Measurements from ENCODE around the gene CAPG.
"Not testable (repeated sequence)": the region's sequence is repeated elsewhere in the genome, so short reads cannot be mapped to it uniquely, and the experiment has no call there.

CAPG gene, protein sequence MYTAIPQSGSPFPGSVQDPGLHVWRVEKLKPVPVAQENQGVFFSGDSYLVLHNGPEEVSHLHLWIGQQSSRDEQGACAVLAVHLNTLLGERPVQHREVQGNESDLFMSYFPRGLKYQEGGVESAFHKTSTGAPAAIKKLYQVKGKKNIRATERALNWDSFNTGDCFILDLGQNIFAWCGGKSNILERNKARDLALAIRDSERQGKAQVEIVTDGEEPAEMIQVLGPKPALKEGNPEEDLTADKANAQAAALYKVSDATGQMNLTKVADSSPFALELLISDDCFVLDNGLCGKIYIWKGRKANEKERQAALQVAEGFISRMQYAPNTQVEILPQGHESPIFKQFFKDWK

DNA sequence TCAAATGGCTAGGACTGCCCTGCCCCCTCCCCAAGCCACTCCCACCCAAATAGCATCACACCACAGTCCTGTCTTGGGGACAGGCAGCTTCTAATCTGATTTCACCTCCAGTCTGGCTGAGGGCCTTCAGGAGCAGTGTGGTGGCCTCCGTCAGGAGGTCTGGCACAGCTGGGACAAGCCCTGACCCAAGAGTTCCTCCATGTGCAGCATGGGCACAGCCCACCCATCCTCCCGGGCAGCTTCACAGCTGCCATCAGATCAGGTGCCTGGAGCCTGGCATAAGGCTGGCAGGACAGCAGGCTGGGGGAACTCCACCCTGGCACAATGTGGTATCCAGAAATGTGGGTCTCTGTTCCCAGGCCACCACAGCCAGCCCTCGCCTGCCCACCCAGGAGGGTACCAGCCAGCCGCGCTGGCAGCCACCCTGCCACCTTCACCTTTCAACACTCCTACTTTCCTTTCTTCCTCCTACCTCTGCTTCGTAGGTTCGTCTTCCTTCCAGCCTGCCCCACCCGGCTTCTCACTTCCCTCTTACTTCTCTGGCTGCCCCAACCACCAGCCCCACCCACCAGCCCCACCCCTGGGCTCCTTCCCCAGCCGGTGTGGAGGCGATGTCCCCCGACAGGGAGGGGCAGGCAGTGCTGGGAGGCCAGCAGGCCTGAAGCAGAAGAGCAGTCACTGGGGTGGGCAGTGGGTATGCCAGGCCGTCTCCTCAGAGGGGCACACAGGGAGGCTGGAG lies at the start of gene CAPG:
Gene CAPG (minus strand): TSS at position 522 of the 739 bp plus-strand sequence. CDS start 8,221 bp downstream, outside the sequence.
- DNase-seq = no peak

DNA sequence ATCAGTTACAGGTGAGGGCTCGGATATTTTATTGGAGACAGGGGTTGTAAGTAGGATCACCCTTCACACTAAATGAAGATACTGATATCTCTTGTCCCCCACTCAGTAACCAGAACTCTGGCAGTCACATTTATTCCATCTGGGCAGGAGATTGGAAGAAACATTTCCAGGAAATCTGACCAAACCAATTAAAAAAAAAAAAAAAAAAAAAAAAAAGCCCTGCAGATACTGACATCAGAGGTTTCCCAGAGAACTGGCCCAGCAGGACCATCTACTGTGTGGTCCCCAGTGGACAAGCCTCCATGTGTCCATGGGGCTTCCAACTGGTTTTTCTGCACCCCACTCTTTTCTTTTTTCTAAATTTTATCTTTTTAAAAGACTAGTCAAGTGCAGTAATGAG lies 49.6 kb upstream of the CAPG start:
- no peak for DNase-seq

DNA sequence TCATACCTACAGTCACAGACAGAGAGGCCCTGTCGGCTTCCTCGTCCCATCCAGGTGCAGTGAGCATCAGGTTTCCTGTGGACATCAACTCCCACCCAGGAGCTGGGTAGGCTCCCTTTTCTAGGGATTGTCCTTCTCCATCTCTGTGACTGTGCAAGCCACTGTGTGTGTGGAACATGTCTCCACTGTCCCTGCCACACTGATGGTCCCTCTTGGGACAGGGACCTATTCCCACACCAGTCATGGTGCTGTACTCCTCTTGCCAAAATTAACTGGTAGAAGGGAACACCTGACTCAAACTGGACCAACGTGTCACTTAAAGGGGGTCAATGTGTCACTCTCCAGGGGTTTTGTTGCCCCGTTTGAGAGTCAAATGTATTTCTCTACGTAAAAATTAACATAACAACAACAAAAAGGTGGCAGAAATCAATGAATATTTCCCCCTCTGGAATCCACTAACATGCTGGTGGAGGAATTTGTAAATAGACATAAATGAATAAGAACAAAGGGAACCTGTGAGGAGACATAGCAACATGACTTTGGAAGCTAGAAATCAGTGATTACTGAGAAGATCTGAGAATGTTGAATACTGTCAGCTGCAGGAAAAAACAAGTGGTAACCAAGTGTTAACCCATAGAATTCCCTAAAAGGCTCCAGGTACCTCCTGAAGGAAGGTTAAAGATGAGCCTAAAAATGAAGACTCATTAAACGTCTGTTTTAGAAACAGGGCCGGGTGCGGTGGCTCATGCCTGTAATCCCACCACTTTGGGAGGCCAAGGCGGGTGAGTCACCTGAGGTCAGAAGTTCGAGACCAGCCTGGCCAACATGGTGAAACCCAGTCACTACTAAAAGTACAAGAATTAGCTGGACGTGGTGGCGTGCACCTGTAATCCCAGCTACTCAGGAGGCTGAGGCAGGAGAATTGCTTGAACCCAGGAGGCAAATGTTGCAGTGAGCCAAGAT lies 48.7 kb upstream of the CAPG start:
- DNase-seq = no peak

DNA sequence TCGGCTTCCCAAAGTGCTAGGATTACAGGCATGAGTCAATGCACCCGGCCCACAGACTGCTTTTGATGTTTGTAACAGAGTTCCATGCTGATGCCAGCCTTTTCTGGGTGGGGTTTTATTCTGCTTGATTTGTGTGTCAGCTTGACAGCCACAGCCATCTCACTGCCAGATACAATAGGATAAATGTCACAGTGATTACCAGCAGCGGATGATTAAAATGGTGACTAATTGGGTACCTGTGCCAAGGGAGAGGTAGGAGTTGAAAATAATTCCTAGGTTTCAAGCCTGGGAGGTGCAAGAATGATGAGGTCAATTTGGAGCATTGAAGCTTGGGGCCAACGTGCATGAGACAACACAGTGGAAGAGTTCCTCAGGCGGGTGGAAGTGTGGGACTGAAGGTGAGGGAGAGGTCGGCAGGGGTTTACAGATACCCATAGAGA lies 47.7 kb upstream of the CAPG start:
- no peak for DNase-seq

DNA sequence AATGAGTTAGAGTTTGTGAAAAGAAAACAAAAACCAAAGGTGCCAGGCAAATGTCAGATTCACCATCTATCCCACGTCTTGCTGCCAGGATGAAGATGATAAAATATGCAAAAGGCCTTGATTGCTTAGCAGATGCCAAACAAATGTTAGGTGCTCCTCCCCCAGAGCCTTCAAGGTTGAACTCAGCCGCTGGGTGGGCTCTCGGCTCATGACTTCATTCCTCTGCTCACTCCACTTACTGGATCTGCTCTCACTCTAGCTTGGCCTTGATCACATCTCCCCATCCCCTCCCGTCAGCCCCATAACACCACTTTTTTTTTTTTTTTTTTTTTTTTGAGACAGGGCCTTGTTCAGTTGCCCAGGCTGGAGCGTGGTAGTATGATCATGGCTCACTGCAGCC lies 46.9 kb upstream of the CAPG start:
- no peak for DNase-seq

DNA sequence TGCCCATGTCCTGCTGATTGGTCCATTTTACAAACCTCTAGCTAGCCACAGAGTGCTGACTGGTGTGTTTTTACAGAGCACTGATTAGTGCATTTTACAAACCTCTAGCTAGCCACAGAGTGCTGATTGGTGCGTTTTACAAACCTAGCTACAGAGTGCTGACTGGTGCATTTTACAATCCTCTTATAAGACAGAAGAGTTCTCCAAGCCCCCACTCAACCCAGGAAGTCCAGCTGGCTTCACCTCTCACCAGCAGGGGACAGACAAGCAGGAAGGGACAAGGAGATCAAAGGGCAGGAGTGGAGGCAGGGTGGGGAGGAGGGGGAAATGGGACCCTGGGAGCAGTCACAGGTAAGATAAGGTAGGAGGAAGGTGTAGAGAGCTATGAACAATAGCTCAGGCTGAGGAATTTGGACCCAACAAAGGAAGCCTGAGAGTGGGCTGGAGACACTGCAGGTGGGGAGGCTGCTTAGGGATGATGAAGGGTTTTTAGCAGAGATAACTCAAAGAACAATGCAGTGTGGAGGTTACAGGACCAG lies 45.5 kb upstream of the CAPG start:
- DNase-seq = no peak

DNA sequence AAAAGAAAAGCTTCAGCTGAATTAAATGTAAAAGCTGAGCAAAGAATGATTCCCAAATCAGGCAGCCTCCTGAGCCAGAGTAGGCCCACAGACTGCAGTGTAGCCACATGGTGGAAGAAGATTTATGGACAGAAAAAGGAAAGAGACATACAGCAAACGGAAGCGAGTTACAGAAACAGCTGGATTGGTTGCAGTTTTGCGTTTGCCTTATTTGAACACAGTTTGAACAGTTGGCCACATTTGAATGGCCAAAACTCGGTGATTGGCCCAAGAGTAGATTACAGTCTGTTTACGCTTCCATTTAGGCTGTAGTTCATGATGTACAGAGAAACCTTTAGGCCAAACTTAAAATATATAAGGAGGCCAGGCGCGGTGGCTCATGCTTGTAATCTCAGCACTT lies 43.4 kb upstream of the CAPG start:
- DNase-seq = no peak

DNA sequence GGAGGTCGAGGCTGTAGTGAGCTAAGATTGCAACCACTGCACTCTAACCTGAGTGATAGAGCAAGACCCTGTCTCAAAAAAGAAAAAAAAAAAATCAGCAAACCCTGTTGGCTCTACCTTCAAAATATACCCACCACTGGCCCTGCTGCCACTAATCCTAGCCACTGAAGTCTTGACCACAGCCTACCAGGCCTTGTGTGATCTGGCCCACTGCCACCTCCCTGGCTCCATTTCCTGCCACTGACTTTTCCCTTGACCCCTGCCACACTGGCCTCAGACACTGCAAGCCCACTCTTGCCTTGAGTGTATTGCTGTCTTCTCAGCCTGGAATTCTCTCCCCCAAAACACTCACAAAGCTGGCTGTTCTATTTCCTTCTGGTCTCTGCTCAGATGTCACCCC lies 42.1 kb upstream of the CAPG start:
- DNase-seq = no peak

DNA sequence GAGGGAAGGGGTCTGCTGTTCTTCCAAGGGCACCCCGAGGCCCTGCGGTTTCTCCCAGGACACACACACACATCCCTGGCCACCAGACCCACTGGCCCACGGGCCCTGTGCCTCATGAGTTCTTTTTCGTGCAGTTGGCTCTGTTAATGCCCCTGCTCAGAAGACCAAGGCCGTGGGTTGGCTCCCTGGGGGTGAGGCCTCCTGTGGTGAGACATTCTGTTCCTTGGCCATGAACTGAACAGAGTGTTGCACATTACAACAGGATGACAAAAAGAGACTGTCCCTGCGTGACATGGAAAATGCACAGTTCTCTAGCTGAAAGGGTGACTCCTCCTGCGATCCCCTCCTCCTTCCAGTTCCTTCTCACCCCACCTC lies 39.0 kb upstream of the CAPG start:
- no peak for DNase-seq

DNA sequence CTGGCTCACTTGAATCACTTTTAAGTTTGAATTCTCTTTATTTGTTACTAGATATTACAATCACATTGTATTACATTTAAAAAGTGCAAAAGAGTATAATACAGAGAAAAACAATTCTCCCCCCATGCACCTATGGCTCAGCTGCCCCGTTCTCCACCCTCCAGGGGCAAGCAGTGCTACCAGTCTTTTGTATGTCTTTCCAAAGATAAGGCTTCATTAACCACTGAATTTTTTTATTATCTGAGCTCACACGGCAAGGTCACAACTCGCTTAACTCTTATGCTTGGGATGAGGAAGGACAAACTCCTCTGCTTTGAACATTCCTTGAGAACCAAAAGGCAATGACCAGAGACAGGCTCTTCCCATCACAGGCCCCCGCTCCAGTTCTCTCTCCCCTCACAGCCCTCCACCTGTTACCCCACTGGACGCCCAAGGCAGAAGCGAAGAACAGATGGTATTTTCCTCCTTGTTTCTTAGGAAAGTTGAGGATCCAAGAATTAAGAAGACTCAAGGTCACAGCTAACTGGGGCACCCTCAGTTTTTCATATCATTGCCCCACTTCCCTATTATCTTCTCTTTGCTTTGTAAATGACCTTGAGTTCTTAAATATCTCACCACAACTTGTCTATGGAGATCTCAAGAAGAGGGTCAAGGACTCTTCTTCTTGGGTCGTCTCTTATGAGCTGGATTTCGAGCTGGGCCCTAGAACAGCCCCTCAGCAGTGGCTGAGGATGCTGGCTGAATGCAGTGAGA lies 38.5 kb upstream of the CAPG start:
- DNase-seq = peak; percentile 7

DNA sequence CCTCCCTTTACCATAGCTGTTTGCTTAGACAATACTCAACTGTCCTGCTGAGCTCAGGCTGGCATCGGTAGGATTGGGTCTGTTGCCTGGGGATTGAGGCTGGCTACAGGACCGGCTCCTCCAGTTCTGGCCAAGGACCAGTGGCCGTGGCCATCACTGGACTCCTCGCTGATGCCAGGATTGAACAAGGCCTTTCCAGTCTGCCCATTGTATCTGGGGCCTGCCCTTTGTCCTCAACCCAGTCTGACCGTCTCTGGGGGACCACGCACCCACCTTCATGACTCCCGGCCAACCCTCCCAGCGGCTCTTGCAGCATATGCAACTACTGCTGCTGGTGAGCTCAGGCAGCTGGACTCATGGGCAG lies 37.0 kb upstream of the CAPG start:
- no peak for DNase-seq

DNA sequence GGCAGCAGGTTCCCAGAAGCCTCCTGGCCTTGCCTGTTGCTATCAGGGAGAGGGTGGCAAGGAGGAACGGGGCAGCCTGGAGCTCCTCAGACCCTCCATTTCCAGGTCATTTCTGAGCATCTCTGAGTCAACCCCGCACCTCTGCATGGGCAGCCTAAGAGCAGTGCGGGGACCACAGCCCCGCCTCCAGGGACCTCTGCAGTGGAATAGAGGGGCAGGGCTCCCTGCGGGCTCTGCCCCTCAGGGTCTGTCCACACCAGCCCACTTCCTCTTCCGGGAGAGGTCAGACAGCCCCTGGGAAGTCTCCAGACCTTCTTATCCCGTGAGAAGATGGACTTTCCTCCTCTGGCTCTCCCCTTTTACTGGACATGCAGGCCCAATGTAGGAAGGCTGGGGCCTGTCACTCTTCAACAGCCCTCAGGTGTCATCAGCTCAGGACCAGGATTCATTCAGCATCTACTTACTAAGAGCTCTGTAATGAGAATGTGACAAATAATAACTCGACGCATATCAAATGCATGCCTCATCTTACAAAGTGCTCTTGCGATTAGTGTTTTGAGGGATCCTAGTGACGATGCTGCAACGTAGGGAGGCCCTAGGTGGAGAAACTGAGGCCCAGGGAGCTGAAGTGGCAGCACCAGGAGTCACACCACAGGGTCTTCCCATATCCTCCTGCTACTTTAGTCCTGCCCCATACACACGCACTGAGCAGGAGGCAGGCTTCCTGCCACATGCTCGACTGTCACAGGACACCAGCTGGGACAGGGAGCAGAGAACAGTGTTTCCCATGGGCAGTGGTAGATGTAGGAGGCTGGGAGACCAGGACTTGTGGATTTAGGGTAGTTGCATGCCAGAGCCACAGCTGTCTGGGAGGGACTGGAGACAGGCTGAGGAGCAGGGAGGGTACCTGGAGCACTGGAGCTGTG lies 36.4 kb upstream of the CAPG start:
- peak; percentile 31 for DNase-seq

DNA sequence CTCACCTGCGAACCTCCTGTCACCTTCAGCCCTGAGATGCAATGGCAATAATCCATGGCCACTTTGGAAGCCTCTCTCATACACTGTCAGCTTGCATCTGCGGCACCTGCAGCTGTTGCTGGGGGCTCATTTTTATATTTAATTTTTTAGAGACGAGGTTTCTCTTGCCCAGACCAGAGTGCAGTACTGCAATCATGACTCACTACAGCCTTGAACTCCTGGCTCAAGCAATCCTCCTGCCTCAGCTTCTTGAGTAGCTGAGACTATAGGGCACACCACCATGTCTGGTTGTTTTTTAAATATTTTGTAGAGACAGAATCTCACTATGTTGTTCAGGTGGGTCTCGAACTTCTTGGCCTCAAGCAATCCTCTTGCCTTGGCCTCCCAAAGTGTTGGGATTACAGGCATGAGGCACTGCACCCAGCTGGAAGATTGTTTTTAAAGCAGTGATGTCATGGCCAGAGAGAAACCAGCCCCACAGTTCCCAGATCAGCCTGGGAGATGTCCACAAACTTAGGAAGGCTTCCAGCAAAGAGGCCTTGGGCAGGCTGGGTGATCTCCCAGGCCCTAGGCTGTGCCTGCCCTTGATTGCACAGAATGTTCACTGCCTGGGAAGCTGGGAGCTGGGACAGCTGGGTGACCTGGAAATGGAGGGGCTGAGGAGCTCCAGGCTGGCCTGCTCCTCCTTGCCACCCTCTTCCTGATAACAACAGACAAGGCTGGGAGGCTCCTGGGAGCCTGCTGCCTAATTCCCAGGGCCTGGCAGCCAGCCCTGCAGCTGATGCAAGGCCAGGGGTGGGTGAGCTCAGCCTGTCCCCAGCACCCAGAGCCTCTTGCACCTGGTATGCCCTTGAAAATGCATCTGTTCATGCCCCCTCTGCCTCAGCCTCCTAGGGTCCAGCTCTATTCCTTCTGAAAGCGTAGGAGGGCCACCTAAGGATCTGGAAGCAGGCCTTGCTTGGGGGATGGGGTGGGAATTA lies 35.4 kb upstream of the CAPG start:
- DNase-seq = peak; percentile 70

DNA sequence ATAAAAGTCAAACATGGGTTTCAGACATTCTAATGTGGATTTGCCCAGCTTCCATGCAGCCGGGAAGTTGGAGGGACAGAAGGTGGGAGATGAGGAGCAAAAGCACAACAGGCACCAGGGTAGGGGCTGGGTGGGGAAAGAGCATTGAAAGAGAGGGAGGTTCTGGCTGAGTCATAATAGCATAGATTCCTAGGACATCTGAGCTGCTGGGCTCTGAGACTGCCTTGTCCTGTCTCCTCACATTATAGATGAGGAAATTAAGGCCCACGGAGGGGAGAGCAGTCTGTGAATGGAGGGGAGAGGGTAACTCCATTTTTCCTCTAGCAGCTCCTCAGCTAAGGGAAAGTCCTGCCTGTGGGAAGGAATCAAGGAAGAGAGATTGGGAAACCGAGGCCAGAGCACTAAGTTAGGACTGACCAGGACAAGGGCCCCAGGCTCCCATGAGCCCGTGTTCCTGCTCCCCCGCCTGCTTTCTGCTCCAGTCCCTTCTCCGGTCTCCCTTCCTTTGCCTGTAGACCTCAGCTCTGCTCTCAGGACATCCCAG lies 34.5 kb upstream of the CAPG start:
- DNase-seq = no peak

DNA sequence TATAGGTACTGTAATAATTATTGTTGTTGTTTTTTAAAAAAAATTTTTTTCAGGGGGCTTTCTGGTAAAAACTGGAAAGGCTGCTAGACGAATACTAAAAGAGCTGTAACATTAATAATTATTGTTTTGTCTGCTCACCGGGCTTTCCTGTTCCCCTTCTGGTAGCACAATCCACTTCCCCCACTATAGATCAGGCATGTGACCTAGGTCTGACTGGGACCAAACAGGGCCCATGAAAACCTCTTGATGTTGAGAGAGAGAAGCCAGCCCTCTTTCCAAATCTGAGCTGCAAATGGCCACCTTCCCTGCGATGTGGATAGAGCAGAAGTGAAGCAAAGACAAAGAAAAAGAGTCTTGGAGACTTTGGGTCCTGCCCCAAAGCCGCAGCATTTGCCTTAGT lies 31.7 kb upstream of the CAPG start:
- DNase-seq = no peak

DNA sequence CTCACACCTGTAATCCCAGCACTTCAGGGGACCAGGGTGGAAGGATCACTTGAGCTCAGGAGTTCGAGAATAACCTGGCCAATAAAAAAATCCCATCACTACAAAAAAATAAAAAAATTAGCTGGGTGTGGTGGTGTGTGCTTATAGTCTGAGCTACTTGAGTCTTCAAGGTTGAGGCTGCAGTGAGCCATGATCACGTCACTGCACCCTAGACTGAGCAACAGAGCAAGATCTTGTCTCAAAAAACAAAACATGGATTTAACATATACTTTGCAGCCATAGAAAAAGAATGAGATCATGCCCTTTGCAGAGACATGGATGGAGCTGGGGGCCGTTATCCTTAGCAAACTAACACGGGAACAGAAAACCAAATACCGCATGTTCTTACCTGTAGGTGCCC lies 30.6 kb upstream of the CAPG start:
- DNase-seq = no peak

DNA sequence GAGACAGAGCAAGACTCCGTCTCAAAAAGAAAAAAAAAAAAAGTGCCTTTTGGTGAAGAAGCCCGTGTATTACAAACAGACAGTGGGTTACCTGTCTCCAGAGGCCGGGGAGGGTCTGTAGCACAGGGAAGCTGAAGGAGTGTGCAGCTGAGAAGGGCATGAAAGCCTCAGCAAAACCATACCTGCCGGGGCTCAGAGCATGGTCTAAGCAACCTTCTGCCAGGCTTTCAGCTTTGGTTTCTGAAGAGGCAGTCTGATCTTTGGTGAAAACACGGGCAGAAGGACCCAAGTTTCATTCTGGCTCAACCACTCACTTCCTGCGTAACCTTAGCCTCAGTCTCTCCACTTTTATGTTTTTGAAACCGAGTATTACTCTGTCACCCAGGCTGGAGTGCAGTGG lies 29.8 kb upstream of the CAPG start:
- no peak for DNase-seq

DNA sequence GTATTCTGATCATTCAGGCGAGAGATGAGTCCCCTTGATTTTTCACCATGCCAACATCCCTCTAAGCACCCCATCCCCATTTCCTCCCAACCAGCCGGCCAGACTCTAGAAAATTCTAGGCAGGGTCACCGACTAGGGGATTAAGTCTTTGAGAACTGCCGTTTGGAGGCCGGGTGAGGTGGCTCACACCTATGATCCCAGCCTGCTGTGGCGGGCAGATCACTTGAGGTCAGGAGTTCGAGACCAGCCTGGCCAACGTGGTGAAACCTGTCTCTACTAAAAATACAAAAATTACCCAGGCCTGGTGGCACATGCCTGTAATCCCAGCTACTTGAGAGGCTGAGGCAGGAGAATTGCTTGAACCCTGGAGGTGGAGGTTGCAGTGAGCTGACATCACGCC lies 29.4 kb upstream of the CAPG start:
- DNase-seq = not testable (repeated sequence)

DNA sequence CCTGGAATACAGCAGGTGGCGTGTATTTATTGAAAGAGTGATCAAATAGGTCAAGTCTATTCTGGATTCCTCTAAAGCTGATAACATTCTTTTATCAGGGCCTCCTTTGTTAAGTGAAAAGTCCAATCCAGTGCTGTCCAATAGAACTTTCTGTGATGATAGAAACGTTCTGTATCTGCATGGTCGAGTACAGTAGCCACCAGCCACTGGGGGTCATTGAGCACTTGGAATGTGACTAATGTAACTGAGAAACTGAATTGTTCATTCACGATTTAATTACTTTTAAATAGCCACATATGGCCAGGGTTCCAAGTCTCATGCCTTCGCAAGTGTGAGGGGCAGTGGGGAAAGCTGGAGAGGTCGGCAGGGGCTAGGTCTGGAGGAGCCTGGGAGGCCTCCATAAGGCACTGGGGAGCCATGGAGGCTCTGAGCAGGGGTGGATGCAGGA lies 28.9 kb upstream of the CAPG start:
- no peak for DNase-seq
